ENCODE data around the gene RASSF7.

DNA sequence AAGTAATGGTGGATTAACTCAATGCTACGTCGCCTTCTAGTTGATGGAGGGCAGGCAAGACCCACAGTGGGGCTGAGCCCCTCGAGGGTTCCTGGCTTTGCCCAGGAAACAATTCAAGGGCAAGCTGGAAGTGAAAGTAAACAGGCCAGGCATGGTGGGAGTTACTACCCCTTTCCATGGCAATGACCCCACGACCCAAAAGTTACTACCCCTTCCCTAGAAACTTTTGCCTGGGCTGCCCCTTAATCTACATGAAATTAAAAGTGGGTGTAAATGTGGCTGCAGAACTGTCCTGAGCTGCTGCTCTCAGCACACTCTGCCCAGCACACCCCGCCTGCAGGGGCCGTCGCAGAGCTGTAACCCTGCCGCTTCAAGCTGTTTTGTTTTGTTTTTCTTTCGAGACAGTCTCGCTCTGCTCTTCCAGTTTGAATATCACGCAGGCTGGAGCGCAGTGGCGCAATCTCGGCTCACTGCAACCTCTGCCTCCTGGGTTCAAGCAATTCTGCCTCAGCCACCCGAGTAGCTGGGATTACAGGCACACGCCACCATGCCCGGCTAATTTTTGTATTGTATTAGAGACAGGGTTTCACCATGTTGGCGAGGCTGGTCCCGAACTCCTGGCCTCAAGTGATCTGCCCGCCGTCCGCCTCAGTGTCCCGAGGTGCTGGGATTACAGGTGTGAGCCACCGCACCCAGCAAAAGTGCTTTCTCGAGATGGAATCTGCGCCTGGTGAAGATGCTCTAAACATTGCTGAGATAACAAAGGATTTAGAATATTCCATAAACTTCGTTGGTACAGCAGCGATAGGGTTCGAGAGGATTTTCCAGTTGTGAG lies 47.8 kb upstream of the RASSF7 start:
- no peak for TF ChIP-seq POLR2A (IDR thresholded peaks at IDR 0.05)
- TF ChIP-seq, protein P1, sequence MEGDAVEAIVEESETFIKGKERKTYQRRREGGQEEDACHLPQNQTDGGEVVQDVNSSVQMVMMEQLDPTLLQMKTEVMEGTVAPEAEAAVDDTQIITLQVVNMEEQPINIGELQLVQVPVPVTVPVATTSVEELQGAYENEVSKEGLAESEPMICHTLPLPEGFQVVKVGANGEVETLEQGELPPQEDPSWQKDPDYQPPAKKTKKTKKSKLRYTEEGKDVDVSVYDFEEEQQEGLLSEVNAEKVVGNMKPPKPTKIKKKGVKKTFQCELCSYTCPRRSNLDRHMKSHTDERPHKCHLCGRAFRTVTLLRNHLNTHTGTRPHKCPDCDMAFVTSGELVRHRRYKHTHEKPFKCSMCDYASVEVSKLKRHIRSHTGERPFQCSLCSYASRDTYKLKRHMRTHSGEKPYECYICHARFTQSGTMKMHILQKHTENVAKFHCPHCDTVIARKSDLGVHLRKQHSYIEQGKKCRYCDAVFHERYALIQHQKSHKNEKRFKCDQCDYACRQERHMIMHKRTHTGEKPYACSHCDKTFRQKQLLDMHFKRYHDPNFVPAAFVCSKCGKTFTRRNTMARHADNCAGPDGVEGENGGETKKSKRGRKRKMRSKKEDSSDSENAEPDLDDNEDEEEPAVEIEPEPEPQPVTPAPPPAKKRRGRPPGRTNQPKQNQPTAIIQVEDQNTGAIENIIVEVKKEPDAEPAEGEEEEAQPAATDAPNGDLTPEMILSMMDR (IDR thresholded peaks at IDR 0.05): no peak
